HepG2 (cell line): ENCODE results near the gene DCDC2. TPM values are rescaled to one million over a fixed set of nuclear protein-coding genes. Genes with fewer than 3 reads are reported as not detected.

Experiments
- ATF2 ChIP-seq: sonication (generic); formaldehyde crosslinking; IDR thresholded peaks from 2 replicates; pipeline ENCODE4 v1.4.0; 2020; ENCODE audit warnings: missing genetic modification reagents
- CCDC6 ChIP-seq: sonication (generic); formaldehyde crosslinking; IDR thresholded peaks from 2 replicates; pipeline ENCODE4 v1.8.1; 2022; ENCODE audit warnings: mild to moderate bottlenecking, missing genetic modification reagents, moderate library complexity
- FOXA1 ChIP-seq, 2 experiments: fragments of 450-650 bp in 1 of 2; sonication (generic) in 1 of 2; formaldehyde crosslinking in 1 of 2; IDR thresholded peaks; 2 replicates each; pipeline versions ENCODE4 v1.4.0 to v1.6.1; 2016 to 2020; ENCODE audit warnings: missing genetic modification reagents in 1 of 2
- HHEX ChIP-seq: IDR thresholded peaks from 2 replicates; pipeline ENCODE4 v1.6.1; 2016; ENCODE audit warnings: control low read depth
- JUN ChIP-seq: sonication (generic); formaldehyde crosslinking; IDR thresholded peaks from 2 replicates; pipeline ENCODE4 v1.4.0; 2020; ENCODE audit warnings: mild to moderate bottlenecking, missing genetic modification reagents
- KLF12 ChIP-seq: sonication (generic); formaldehyde crosslinking; IDR thresholded peaks from 2 replicates; pipeline ENCODE4 v1.4.0; 2020; ENCODE audit warnings: missing genetic modification reagents, borderline replicate concordance
- MIER2 ChIP-seq: IDR thresholded peaks from 2 replicates; pipeline ENCODE4 v1.6.1; 2016; ENCODE audit warnings: missing biosample characterization, missing genetic modification reagents
- NR2F2 ChIP-seq: IDR thresholded peaks from 2 replicates; pipeline ENCODE4 v1.6.1; 2012; ENCODE audit warnings: low read depth, inconsistent platforms, borderline replicate concordance
- PBX3 ChIP-seq: sonication (generic); formaldehyde crosslinking; IDR thresholded peaks from 2 replicates; pipeline ENCODE4 v1.8.1; 2023; ENCODE audit warnings: missing genetic modification reagents, inconsistent platforms, borderline replicate concordance
- RERE ChIP-seq: IDR thresholded peaks from 2 replicates; pipeline ENCODE4 v1.6.1; 2016; ENCODE audit warnings: low read depth, missing genetic modification reagents, missing compliant biosample characterization
- SRSF1 ChIP-seq: fragments of 200-400 bp; formaldehyde crosslinking; optimal IDR thresholded peaks from 2 replicates; pipeline ENCODE3; 2017; ENCODE audit warnings: mild to moderate bottlenecking, low read depth, low read length, moderate library complexity
- YY1 ChIP-seq: IDR thresholded peaks from 2 replicates; pipeline ENCODE4 v1.6.1; 2011; ENCODE audit warnings: low read length, low read depth, moderate library complexity, mild to moderate bottlenecking; ENCODE audit not compliant: insufficient read depth, insufficient replicate concordance
- ZKSCAN8 ChIP-seq: IDR thresholded peaks from 2 replicates; pipeline ENCODE4 v1.6.1; 2016; ENCODE audit warnings: borderline replicate concordance, missing genetic modification reagents, missing compliant biosample characterization
- ZNF430 ChIP-seq: sonication (generic); formaldehyde crosslinking; IDR thresholded peaks from 2 replicates; pipeline ENCODE4 v1.9.0; 2021; ENCODE audit warnings: mild to moderate bottlenecking, missing genetic modification reagents
- ZNF574 ChIP-seq: sonication (generic); formaldehyde crosslinking; IDR thresholded peaks from 2 replicates; pipeline ENCODE4 v1.4.0; 2020; ENCODE audit warnings: missing genetic modification reagents
- ZNF792 ChIP-seq: IDR thresholded peaks from 2 replicates; pipeline ENCODE4 v1.6.1; 2016
- ZNF878 ChIP-seq: sonication (generic); formaldehyde crosslinking; IDR thresholded peaks from 2 replicates; pipeline ENCODE4 v1.8.1; 2023; ENCODE audit warnings: mild to moderate bottlenecking, missing genetic modification reagents, moderate library complexity
- polyA plus RNA-seq, 8 experiments: library from polyadenylated mRNA; depleted of rRNA in 3 of 8; stranded (reverse) in 7 of 8; unstranded in 1 of 8; fragments of >200 nt; fragmentation: Illumina TruSeq in 4 of 8; extraction: Trizol in 4 of 8; gene quantifications; 2 replicates each; pipeline versions ENCODE4 v1.2.1 to v1.2.3, GENCODE V29; 2011 to 2016; ENCODE audit warnings: low read depth in 4 of 8, missing spikeins in 1 of 8, mixed read lengths in 1 of 8; ENCODE audit not compliant: insufficient read depth in 1 of 8
- total RNA-seq, 5 experiments: library from RNA; depleted of rRNA; stranded (reverse); fragments of >200 nt; fragmentation: Illumina TruSeq; extraction: Trizol; gene quantifications; 2 replicates each; pipeline ENCODE4 v1.2.3, GENCODE V29; 2016; ENCODE audit warnings: low read depth in 1 of 5

DCDC2 gene
- total and polyA plus RNA-seq, 2 of the 13 experiments (the other 11 are each of a cell fraction or from before 2014, with no cell fraction given): 9.0 to 36.2 TPM

DNA sequence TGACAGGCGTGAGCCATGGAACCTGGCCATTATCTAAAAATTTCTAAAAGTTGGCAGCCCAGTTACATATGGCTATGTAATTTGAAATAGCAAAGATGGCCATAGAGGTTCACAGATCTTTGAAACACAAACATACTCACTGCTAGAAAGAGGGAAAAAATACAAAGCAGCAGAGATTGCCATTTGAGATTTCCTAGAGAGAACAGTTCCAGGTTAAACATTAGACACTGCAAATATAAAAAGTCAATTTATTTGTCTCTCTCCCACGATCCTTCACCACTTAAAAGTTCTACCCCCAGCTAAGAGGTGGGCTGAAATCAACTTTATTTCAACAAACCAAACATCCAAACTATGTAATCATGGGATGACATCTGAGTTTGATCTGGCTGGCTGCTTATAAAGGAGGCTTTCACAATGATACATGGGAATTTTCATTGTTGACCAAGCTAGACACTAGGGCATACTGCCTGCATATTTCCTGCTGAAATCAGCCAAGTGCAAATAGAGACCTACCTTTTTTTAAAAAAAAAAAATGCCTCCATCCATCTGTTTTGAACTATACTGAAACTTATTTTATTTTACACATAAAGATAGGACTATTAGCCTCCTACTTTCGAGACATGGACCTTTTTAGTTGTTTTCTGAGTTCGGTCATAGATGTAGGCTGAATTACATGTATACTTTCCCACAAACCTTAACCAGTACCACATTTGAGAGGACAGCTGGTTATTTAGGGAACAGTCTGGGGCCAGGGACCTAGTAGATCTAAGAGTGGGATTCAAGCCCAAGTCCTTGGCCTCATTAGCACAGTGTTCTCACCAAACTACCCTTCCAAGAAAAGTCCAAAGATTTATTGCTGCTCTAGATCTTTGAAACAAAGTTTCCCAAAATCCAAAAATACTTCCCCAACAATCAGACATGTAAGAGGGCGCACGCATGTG lies 16.6 kb downstream of the DCDC2 start (continued):
- peak; percentile 36 for TF ChIP-seq YY1
- TF ChIP-seq NR2F2: peak; percentile 97
- 0 out of 2 replicates have a peak, but pooled peaks have one; percentile 41 for TF ChIP-seq CCDC6 (CRISPR knock-in tag)
- TF ChIP-seq MIER2: peak; percentile 28; the same call in 1 of the 2 replicates
- peak; percentile 33; the same call in 1 of the 2 replicates for TF ChIP-seq ZNF574 (CRISPR knock-in tag)
- TF ChIP-seq HHEX (CRISPR knock-in tag): peak; percentile 90
- peak; percentile 87 for TF ChIP-seq ATF2 (CRISPR knock-in tag)
- peak; percentile 86; the same call in 1 of the 2 replicates for TF ChIP-seq ZNF792
- no peak for TF ChIP-seq SRSF1
- TF ChIP-seq KLF12: no peak; the same call in 1 of the 2 replicates
- peak; percentile 66; the same call in 1 of the 2 replicates for TF ChIP-seq ZNF878
- TF ChIP-seq FOXA1 (IDR thresholded peaks at IDR 0.05): peak; percentile 89
- peak; percentile 98 for TF ChIP-seq FOXA1 (CRISPR knock-in tag; IDR thresholded peaks at IDR 0.05)
- peak; percentile 61; the same call in 1 of the 2 replicates for TF ChIP-seq ZNF430 (CRISPR knock-in tag)
- peak; percentile 70; the same call in 1 of the 2 replicates for TF ChIP-seq ZKSCAN8 (CRISPR knock-in tag)
- peak; percentile 99 for TF ChIP-seq RERE (CRISPR knock-in tag)
- TF ChIP-seq PBX3: no peak; the same call in 1 of the 2 replicates
- peak; percentile 77; the same call in 1 of the 2 replicates for TF ChIP-seq JUN (CRISPR knock-in tag)
